Spinal cord (tissue), 10 donors: Measurements from ENCODE around the gene SOX13. TPM values are rescaled to one million over a fixed set of nuclear protein-coding genes. Genes with fewer than 3 reads are reported as not detected.

Source experiments
- DNase-seq, 6 donors: peaks; one replicate each; pipeline versions ENCODE4 v3.0.0 to v3.0.0-alpha.2; 2013 to 2015; ENCODE audit warnings: low spot score in 6 of 6, low read depth in 4 of 6
- H3K27ac ChIP-seq: one replicate; pipeline ENCODE4 v1.5.1; 2013; ENCODE audit warnings: low read depth, low read length, control low read depth
- H3K27me3 ChIP-seq: one replicate; pipeline ENCODE4 v1.6.1; 2013; ENCODE audit warnings: low read length; ENCODE audit not compliant: control insufficient read depth, insufficient read depth
- H3K36me3 ChIP-seq: one replicate; pipeline ENCODE4 v1.6.1; 2013; ENCODE audit warnings: low read length; ENCODE audit not compliant: control insufficient read depth, insufficient read depth
- H3K4me1 ChIP-seq: one replicate; pipeline ENCODE4 v1.6.1; 2013; ENCODE audit warnings: low read length; ENCODE audit not compliant: control insufficient read depth, insufficient read depth
- H3K4me3 ChIP-seq: one replicate; pipeline ENCODE4 v1.5.1; 2013; ENCODE audit warnings: low read depth, low read length, control low read depth
- H3K9me3 ChIP-seq: one replicate; pipeline ENCODE4 v1.6.1; 2013; ENCODE audit warnings: low read length; ENCODE audit not compliant: control insufficient read depth, insufficient read depth
- WGBS: methylation state at CpG from one replicate; pipeline ENCODE4 v1.1.5; 2013; ENCODE audit warnings: missing lambda C conversion rate; ENCODE audit not compliant: insufficient coverage; 5-methylcytosine and 5-hydroxymethylcytosine counted together
- long read RNA-seq, 4 donors: transcript quantifications; one replicate each; lab custom pipeline, GENCODE V29; 2026
- polyA plus RNA-seq, 2 donors: library from polyadenylated mRNA; unstranded; fragments of 120-200 nt; gene quantifications; one replicate each; pipeline ENCODE4 v1.2.1, GENCODE V29; 2013; ENCODE audit not compliant: insufficient read length in 2 of 2
- total RNA-seq, 2 donors: library from RNA; depleted of rRNA in 1 of 2; stranded (reverse); fragments of 120-200 nt in 1 of 2; fragments of >200 nt in 1 of 2; gene quantifications; one replicate each; pipeline versions ENCODE4 v1.2.3 to v1.2.4, GENCODE V29; 2013 to 2014
- donor health status: healthy.

Gene SOX13
- total RNA-seq (10 to 100 TPM in 1 of 2 donors, 1 to 10 TPM in 1; 8.4 to 21.2 TPM), polyA plus RNA-seq (10 to 100 TPM; 41.9 to 49.6 TPM)
- long read RNA-seq, donor 1: 0 reads
- long read RNA-seq, donor 2, partial matches to known transcripts: 0 of 3 reads
- long read RNA-seq, donor 2, other reads (novel, unspliced or antisense): 0 of 3 reads
- long read RNA-seq, donor 3, partial matches to known transcripts: 0 of 3 reads
- long read RNA-seq, donor 3, other reads (novel, unspliced or antisense): 0 of 3 reads
- long read RNA-seq, donor 4, partial matches to known transcripts: 0 of 3 reads
- long read RNA-seq, donor 4, other reads (novel, unspliced or antisense): 0 of 3 reads

DNA sequence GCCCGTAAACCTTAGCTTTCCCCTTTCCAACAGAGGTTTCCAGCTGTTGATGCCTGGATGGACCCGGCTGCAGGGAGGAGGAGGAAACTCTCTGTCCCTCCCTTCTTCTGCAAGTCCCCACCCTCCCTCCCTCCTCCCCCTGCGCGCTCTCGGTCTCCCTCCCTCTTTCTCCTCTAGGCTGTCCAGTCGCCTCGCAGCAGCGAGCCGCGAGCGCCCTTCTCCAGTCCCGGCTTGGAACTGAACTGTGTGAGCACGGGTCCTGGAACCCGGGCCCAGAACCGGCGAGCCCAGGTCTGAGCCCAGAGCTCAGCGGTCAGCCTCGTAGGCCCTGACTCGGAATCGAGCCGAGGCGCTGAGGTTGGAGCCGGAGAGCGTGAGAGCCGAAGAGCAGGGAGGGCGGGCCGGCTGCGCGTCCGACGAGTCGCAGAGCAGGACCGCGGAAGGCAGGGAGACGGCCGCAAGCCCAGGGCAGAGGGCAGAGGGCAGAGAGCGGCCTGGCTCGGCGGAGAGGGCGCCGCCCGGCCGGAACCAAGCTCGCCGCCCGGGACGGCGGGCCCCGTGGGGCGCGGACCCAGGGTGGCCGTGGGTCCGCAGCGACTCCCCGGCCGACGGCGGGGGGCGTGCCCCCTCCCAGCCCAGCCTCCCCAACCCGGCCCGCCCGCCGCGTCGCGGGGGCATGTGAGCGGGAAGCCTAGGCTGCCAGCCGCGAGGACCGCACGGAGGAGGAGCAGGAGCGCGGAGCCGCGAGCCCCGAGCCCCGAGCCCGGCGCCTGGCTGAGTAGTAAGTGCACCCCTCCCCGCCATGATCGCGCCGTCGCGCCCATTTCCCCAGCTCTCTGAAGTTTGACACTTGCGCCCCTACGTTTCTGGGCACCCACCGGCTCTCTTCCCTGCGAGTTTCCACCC is at the start of gene SOX13:
Gene SOX13 (plus strand): TSS at position 185 of the 906 bp plus-strand sequence. CDS start 39,801 bp downstream, outside the sequence.
- H3K27me3 ChIP-seq: no peaks in the 10 kb centered on the region
- H3K27ac ChIP-seq: peak within 1 kb of the TSS; percentile 88
- H3K4me3 ChIP-seq: peak within 1 kb of the TSS; percentile 86
- under 1% methylated on average over 87 of the region's 89 CpGs for WGBS
- no peaks in the 10 kb centered on the region for H3K36me3 ChIP-seq
- peaks cover 42% of the 10 kb centered on the region for H3K4me1 ChIP-seq
- H3K9me3 ChIP-seq: no peaks in the 10 kb centered on the region
- peak in 4 of 6 donors; percentile 67 to 93 (median 86) for DNase-seq

DNA sequence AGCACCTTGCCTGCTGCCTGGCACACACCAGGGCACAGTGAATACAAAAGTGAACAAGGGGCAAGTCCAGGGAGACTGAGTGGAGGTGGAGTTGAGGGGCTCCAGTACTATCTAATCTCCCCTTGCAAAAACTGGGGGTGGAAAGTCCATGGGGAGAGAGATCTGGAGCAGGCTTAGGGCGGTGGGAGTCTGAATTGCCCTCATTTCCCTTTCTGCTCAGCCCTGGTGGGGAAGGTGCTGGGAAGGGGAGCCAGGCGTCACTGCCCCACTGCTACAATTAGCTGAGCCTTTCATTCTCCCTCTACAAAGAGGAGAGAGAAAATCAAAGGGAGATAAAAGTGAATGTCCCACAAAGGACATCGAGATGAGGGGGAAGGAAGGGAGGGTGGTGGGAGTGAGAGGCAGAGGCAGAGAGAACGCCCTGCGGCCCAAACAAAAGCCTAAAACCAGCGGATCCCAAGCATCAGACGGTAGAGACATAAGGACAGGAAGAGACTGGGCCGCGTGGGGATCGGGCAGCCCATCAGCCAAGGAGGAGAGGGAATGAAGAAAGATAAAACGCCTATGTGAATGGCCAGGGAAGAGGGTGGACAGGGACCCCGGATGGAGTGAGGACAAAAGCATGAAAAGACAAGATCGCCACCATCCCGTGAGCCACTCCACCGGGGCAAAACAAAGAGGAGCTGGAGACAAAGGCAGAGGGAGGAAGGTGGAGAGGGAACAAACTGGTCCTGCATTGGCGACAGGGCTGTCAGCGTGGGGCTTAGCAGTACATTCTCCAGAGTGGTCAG is 46.8 kb upstream of the SOX13 start:
- no peak for DNase-seq
- H3K9me3 ChIP-seq: no peaks in the 10 kb centered on the region
- H3K27ac ChIP-seq: no peak overlapping the region
- peaks cover 5% of the 10 kb centered on the region for H3K4me1 ChIP-seq
- WGBS: 18% methylated on average over 15 of the region's 17 CpGs
- no peaks in the 10 kb centered on the region for H3K36me3 ChIP-seq
- no peak overlapping the region for H3K4me3 ChIP-seq
- H3K27me3 ChIP-seq: no peaks in the 10 kb centered on the region

- H3K27me3 ChIP-seq: no peaks in the 10 kb centered on the region
- no peaks in the 10 kb centered on the region for H3K9me3 ChIP-seq
- no peaks in the 10 kb centered on the region for H3K36me3 ChIP-seq
- no peak overlapping the region for H3K27ac ChIP-seq
- no peak overlapping the region for H3K4me3 ChIP-seq
- no peak for DNase-seq
- H3K4me1 ChIP-seq: peaks cover 5% of the 10 kb centered on the region
- WGBS: no CpG with 5 or more reads among the region's 3 CpGs
Observed at GRCh38 chr1:204027446-204027845, 45.5 kb upstream of the SOX13 start.

DNA sequence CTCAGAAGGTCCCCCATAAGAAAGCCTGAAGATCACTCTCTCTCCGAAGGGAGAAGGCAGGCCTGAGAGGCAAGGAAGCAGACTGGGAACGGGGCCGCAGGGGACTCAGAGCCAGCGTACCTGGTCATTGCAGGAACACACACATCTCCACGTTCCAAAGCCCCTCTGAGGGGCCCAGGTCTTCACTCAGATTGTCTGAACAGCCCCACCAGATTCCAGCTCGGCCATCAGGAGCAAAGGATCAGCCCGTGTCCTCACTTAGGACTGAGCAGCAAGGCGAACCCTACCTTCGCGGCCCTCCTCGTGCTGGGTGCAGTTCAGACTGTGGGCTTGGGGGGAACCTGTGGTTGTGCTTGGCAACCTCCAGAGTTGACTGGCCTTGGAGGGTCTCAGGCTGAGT is 43.9 kb upstream of the SOX13 start:
- Histone ChIP-seq H3K27me3 (no peaks in the 10 kb centered on the region), H3K27ac (no peak overlapping the region), H3K4me1 (peaks cover 8% of the 10 kb centered on the region), H3K9me3 (no peaks in the 10 kb centered on the region), H3K4me3 (no peak overlapping the region), H3K36me3 (no peaks in the 10 kb centered on the region)
- DNase-seq: no peak
- WGBS: 83% methylated on average over 9 of the region's 11 CpGs

DNA sequence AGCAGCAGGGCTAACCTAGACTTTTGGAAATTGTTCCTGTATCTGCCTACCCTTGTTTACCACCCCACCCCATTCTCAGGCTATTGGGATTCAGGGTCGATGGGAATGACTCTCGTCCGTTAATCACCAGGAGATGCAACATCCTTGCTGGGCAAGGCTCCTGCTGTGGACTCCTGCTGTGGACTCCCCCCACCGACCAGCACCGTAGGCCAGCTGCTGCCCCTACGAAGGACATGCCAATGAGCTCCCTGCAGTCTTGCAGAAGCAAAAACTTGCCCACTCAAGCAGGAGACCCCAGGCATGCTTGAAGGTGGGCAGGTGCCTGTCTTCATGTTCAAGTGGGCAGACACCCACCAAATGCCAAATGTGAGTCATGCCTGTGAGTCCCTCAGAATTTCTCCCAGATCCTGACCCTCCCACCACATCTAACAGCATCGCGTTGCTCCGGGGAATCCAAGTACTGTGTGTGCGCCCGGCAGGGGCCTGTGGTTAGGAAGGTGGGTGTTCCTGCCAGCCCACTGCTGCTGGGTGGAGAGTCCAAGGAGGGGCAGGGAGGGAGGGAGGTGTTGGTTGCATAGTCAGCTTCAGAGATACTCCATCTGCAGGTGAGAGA is 41.7 kb upstream of the SOX13 start:
- no peak overlapping the region for H3K4me3 ChIP-seq
- no peak for DNase-seq
- WGBS: 49% methylated on average over 6 of the region's 11 CpGs
- H3K27me3 ChIP-seq: no peaks in the 10 kb centered on the region
- no peak overlapping the region for H3K27ac ChIP-seq
- peaks cover 6% of the 10 kb centered on the region for H3K4me1 ChIP-seq
- H3K9me3 ChIP-seq: no peaks in the 10 kb centered on the region
- H3K36me3 ChIP-seq: no peaks in the 10 kb centered on the region

DNA sequence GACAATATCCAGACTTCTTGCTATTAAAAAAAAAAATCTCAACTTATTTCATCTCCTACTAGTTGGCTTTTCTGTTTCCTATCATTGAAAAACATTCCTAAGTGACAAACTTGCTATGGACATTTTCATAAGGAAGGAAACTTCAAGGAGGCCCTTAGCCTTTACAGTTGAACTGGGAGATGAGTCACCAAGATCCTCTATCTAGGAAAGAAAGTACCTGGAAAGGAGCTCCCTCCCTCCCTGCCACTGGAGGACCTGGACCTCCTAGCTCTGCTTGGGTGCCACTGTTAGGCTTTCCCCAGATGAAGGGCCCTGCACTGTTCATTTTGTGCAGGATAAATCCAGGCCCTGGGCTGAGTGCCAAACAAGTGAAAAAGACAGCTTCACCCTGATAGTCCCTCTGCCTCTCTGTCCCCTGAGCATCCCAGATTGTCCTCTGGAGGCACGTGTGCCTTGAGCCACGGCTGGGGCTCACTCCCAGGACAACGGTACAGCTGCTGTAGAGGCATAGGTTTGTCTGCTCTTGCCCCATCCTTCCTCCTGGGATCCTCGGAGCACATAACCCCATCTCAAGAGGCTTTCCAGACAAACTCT is 40.2 kb upstream of the SOX13 start:
- DNase-seq: peak in 1 of 6 donors; percentile 31
- Histone ChIP-seq H3K27me3 (no peaks in the 10 kb centered on the region), H3K4me1 (peaks cover 3% of the 10 kb centered on the region), H3K36me3 (no peaks in the 10 kb centered on the region), H3K27ac (no peak overlapping the region), H3K4me3 (no peak overlapping the region), H3K9me3 (no peaks in the 10 kb centered on the region)
- WGBS: 18% methylated on average over 3 of the region's 4 CpGs

- peaks cover 3% of the 10 kb centered on the region for H3K4me1 ChIP-seq
- no peaks in the 10 kb centered on the region for H3K9me3 ChIP-seq
- no peak overlapping the region for H3K27ac ChIP-seq
- no peak overlapping the region for H3K4me3 ChIP-seq
- DNase-seq: peak in 1 of 6 donors; percentile 68
- no peaks in the 10 kb centered on the region for H3K36me3 ChIP-seq
- no peaks in the 10 kb centered on the region for H3K27me3 ChIP-seq
- WGBS: 63% methylated on average over 1 of the region's 1 CpG
Observed at GRCh38 chr1:204033306-204033705, 39.6 kb upstream of the SOX13 start.

GRCh38 chr1:204036882-204037655 is 35.8 kb upstream of the SOX13 start:
- Histone ChIP-seq H3K27me3 (no peaks in the 10 kb centered on the region), H3K4me1 (peaks cover 8% of the 10 kb centered on the region), H3K9me3 (no peaks in the 10 kb centered on the region), H3K36me3 (no peaks in the 10 kb centered on the region), H3K4me3 (no peak overlapping the region), H3K27ac (no peak overlapping the region)
- 95% methylated on average over 3 of the region's 14 CpGs for WGBS
- no peak for DNase-seq
